CD4-positive, alpha-beta T cell treated with Interleukin-15 for 1 hour (primary cell): Measurements from ENCODE around the gene ANAPC4.
"Not testable (repeated sequence)": the region's sequence is repeated elsewhere in the genome, so short reads cannot be mapped to it uniquely, and the experiment has no call there.

Experiments
- DNase-seq: peaks from one replicate; pipeline ENCODE4 v3.0.0-alpha.2; 2020

Gene ANAPC4, protein sequence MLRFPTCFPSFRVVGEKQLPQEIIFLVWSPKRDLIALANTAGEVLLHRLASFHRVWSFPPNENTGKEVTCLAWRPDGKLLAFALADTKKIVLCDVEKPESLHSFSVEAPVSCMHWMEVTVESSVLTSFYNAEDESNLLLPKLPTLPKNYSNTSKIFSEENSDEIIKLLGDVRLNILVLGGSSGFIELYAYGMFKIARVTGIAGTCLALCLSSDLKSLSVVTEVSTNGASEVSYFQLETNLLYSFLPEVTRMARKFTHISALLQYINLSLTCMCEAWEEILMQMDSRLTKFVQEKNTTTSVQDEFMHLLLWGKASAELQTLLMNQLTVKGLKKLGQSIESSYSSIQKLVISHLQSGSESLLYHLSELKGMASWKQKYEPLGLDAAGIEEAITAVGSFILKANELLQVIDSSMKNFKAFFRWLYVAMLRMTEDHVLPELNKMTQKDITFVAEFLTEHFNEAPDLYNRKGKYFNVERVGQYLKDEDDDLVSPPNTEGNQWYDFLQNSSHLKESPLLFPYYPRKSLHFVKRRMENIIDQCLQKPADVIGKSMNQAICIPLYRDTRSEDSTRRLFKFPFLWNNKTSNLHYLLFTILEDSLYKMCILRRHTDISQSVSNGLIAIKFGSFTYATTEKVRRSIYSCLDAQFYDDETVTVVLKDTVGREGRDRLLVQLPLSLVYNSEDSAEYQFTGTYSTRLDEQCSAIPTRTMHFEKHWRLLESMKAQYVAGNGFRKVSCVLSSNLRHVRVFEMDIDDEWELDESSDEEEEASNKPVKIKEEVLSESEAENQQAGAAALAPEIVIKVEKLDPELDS

DNA sequence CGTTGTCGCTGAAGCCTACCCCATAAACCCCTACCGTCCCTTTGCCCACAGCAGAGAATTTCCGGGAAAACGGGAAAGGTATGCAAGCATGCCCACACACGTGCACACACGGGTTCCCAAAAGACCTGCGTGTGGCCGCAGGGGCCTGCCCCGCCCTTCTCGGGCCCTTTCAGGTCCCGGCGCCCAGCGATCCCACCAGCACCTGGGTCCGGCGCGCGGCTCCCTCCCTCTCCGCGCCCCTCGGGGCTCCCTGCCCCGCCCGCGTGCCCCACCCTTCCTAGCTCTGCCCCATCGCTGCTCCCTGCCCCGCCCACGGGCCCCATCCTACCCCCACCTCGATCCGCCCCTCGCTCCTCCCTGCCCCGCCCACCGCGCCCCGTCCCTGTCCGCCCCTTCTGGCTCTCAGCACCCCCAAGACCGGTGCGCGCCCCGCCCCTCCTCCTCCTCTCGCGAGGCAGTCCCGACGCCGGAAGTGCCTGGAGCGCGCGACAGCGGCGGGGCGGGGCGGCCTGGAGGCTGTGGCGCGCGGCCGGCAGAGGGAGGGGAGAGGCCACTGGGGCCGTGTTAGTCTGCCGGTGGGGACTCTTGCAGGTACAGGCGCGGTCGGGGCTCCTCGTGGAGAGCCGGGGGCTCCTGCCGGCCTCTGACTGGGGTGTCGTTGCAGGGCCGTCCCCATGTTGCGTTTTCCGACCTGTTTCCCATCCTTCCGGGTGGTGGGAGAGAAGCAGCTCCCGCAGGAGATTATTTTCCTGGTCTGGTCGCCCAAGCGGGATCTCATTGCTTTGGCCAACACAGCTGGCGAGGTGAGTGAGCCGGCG is at the start of gene ANAPC4:
ANAPC4 (plus strand) TSS at position 510 of the 818 bp plus-strand sequence; CDS start at position 675, 165 bp downstream.
- peak; percentile 96 for DNase-seq

- DNase-seq = not testable (repeated sequence)
Measured at GRCh38 chr4:25328463-25328862, 48.6 kb upstream of the ANAPC4 start.

DNA sequence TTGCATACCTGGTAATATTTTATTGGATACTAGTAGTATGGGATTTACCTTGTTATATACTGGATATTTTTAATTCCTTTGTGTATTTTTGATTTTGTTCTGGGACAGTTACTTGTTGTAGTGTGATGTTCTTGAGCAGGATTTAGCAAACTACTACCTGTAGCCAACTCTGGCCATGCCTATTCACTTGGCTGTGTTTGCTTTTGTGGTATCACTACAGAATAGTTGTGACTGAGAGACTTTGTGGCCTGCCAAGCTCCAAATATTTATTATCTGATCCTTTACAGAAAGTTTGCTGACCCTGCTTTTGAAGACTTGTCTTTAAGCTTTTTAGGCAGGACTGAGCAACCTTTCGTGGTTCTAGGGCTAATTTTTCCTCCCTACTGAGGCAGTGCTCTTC is 46.7 kb upstream of the ANAPC4 start:
- DNase-seq = no peak

DNA sequence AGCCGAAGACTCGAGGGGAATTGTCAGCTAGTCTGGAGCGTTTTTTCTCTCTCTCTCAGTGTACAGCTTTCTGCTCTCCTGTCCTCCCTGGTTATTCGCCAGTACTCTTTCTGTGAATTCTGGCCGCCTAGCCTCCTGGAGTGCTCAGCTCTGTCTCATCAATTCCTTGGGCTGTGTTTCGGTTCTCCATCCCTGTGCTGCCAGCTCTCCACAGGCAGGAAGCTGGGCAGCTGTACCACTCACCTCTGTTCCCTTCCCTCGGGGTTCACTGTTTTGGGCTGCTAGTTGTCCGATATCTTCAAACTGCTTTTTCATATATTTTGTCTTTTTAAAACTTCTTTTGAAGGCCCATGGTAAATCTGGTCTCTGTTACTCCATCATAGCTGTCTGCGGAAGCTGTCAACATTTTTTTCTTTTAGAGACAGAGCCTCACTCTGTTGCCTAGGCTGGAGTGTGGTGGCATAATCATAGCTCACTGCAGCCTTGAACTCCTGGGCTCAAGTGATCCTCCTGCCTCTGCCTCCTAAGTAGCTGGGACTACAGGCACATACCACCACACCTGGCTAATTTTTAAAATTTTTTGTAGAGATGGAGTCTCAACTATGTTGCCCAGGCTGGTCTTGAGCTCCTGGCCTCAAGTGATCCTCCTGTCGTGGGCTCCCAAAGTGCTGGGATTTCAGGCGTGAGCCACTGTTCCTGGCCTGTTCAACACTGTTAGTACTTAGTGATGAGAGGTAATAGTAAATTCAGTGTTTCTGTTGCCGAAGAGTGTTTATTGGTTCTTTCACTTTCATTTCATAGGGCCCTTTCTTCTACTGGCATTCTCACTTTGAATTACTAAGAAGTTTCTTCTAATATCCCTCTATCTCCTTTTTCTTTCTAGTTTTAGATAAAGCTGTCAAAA is 45.9 kb upstream of the ANAPC4 start:
- no peak for DNase-seq

GRCh38 chr4:25343671-25344070 is 33.4 kb upstream of the ANAPC4 start:
- DNase-seq = no peak

DNA sequence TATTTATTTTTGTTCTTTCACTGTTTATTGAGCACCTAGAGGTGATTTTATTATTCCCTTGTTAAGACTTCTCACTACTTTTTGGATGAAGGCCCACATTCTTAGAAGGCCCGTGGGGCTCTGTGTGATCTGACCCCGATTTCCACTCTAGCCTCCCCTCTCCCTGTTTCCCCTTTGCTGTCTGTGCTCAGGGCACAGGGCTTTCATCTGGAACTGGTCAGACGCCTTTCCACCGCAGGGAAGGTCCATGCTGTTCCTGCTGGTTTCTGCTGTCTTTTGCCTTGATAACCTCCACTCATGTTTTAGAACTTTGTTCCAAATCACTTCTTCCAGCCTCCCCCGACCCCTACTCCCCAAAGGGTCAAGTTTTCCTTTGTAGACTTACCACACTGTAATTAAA is 31.3 kb upstream of the ANAPC4 start:
- no peak for DNase-seq

- no peak for DNase-seq
Measured at GRCh38 chr4:25346913-25347312, 30.1 kb upstream of the ANAPC4 start.

DNA sequence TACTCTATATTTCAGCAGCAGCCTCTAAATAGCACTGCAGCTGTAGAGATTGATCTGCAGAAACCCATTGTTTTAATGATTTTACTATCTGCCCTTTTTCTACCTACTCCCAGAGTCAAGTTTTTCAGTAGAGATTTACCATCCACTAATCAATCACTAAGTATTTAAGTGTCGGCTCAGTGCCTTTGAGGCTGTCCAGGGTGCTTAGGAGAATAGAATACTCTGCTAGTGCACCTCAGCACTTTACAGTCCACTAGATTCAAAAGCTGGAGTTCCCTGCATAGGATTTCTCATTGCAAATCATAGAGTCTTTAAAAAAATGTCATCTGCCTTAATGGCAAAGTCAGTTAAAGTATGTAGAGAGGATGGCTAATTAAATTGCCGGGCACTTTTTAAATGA is 29.6 kb upstream of the ANAPC4 start:
- DNase-seq = no peak

- no peak for DNase-seq
Measured at GRCh38 chr4:25347971-25348370, 29.1 kb upstream of the ANAPC4 start.

DNA sequence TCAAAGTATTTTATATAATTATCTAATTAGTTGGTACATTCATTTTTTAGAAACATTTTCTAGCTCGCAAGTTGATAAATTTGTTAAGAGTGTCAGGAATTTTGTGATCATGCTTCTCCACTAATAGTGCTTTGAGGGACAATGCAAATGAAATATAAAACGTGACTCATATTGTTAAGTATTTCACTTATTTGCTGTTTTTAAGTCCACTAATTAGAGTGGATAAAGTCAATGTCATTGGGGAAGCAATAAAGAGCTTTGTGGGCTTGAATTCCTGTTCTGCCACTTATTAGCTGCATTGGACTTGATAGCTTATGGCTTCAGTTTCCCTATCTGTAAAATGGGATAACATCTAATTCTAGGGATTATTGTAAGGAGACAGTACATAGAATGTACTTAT is 26.5 kb upstream of the ANAPC4 start:
- DNase-seq = no peak

GRCh38 chr4:25351777-25352416 is 25.2 kb upstream of the ANAPC4 start:
- no peak for DNase-seq

DNA sequence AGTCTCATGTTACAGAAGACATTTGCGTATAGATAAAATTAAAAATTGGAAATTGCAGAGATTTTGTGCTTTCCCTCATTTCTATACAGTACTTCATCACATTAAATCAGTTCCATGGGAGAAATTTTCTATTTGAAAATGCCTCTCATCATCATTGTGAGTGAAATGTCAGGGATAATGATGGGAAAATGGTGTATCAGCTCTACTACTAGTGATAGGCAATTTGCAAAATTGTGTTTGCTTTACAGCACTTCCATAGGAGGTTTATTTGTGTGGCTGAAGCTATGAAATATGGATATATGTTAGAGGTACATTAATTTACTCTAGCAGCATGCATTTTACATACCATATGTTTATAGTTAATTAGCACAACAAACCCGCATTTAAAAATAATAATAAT is 21.0 kb upstream of the ANAPC4 start:
- DNase-seq = no peak

DNA sequence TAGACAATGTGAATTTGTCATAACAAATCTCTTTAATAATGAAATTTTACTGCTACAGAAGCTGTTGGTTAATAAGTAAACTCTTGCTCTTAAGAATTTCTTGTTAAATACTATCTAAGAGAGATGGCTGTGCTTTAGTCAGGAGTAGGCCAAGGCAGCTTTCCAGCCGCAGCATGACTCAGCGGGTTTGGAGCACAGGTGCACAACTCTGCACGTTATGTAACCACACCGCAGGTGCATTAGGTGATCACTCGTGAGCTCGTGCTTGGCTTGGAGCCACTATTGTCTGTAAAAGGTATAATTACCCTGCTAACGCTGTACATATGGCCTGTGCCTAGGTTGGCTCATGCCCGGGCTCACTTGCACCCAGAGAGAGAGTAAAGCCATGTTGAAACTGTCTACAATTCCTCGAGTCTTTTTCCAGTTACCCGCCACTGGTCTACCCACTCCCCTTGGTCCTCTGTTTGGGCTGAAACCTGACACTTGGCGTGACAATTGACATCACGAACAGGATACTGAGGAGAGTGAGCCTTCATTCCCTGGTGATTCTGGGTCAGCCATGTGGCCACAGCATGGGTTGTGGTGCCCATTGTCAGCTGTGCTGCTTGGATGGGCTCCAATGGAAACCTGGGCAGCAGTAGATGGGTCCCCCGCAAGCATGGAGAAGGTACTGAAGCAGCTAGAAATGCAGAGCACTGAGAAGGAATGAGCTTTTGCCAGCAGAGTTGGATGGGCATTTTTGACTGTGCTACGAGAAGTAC is 18.4 kb upstream of the ANAPC4 start:
- DNase-seq = no peak

DNA sequence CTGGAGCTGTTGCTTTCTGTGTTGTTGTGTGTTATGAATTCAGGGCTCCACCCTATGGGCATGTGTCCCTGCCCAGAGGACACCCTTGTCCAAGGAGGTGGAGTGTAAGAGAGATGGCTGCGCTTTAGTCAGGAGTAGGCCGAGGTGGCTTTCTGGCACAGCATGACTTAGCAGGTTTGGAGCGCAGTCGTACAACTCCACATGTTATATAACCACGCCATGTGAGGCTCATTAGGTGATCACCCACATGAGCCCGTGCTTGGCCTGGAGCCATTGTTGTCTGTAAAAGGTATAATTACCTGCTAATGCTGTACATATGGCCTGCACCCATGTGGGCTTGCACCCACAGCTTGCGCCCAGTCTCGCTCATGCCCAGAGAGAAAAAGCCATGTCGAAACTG is 15.8 kb upstream of the ANAPC4 start:
- no peak for DNase-seq

- DNase-seq = no peak
Measured at GRCh38 chr4:25367004-25367621, 9.9 kb upstream of the ANAPC4 start.

GRCh38 chr4:25367877-25368276 is 9.2 kb upstream of the ANAPC4 start:
- DNase-seq = no peak

GRCh38 chr4:25368315-25368714 is 8.7 kb upstream of the ANAPC4 start:
- no peak for DNase-seq

DNA sequence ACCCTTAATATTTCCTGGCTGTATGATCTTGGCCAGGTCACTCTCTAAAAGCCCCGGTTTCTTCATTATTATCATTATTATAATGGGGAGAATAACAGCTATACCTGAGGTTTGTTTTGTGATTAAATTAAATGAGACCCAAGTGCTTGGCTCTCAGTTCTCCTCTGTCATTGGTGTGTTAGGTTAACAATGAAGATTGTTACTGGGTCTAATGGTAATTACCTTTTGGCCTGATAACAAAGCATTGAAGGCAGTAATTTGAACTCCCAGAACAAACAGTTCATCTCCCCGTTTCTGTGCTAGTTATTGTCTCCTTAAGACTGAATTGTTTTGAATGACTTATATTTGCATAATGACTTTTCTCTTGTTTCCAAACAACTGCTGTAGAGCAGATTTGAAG is 6.8 kb upstream of the ANAPC4 start:
- no peak for DNase-seq

DNA sequence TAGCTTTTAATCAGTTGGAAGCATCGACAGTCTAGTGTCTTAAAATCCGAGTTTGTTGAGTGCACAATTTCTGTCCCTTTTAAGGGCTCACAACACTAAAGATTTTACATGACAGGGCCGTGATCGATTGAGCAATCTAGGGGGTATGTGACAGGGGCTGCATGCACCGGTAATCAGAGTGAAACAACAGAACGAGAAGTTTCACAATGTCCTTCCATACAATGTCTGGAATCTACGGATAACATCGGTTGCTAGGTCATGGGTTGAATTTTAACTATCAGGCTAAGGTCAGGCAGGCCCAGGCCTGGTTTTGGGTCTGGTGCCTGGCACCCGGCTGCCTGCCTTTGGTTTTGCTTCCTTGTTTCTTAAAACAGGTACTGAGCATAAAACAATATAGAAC is 4.5 kb upstream of the ANAPC4 start:
- DNase-seq = not testable (repeated sequence)
